Heart right ventricle (tissue), 16 donors: ENCODE data around the gene GPX7. TPM values are rescaled to one million over a fixed set of nuclear protein-coding genes. Genes with fewer than 3 reads are reported as not detected.

Source experiments
- ATAC-seq, 8 donors: fragments of 200-7000 bp; cut with Tn5 transposase; one replicate each; pipeline ENCODE4 v1.9.1; 2020; ENCODE audit warnings: mild to moderate bottlenecking in 8 of 8, moderate library complexity in 8 of 8, moderate number of reproducible peaks in 1 of 8
- DNase-seq, 2 donors: peaks; one replicate each; pipeline ENCODE4 v3.0.0-alpha.2; 2020
- H3K27ac ChIP-seq, 10 donors: fragments of 200-600 bp; sonication (generic) in 2 of 10; one replicate each; pipeline versions ENCODE4 v1.5.0 to v1.8.0; 2020 to 2022; ENCODE audit warnings: mild to moderate bottlenecking in 3 of 10
- H3K27me3 ChIP-seq, 7 donors: fragments of 200-600 bp; one replicate each; pipeline ENCODE4 v1.8.0; 2021 to 2022; ENCODE audit warnings: mild to moderate bottlenecking in 2 of 7
- H3K36me3 ChIP-seq, 9 donors: fragments of 200-600 bp; sonication (generic) in 1 of 9; one replicate each; pipeline versions ENCODE4 v1.5.0 to v1.8.0; 2020 to 2022; ENCODE audit warnings: mild to moderate bottlenecking in 2 of 9
- H3K4me1 ChIP-seq, 9 donors: fragments of 200-600 bp; sonication (generic) in 1 of 9; one replicate each; pipeline versions ENCODE4 v1.5.0 to v1.8.0; 2020 to 2022; ENCODE audit warnings: mild to moderate bottlenecking in 4 of 9
- H3K4me3 ChIP-seq, 10 donors: fragments of 200-600 bp; sonication (generic) in 2 of 10; one replicate each; pipeline versions ENCODE4 v1.5.0 to v1.8.0; 2020 to 2022; ENCODE audit warnings: mild to moderate bottlenecking in 7 of 10, moderate library complexity in 2 of 10
- H3K9me3 ChIP-seq, 11 donors: fragments of 200-600 bp in 10 of 11; sonication (generic) in 2 of 11; one replicate each; pipeline versions ENCODE4 v1.5.0 to v1.8.0; 2013 to 2022; ENCODE audit warnings: mild to moderate bottlenecking in 2 of 11, control low read depth in 1 of 11, moderate library complexity in 1 of 11
- CTCF ChIP-seq, 9 donors: fragments of 200-600 bp; sonication (generic) in 2 of 9; IDR thresholded peaks; one replicate each; pipeline versions ENCODE4 v1.5.0 to v1.8.0; 2021 to 2022; ENCODE audit warnings: antibody characterized with exemption in 9 of 9, mild to moderate bottlenecking in 5 of 9, moderate library complexity in 1 of 9
- WGBS, 2 donors: extraction: QIAGEN DNeasy Blood & Tissue Kit; methylation state at CpG; one replicate each; pipeline ENCODE4 v1.1.7; 2013; ENCODE audit warnings: inconsistent platforms in 1 of 2; 5-methylcytosine and 5-hydroxymethylcytosine counted together
- intact Hi-C, 10 donors: fragments of 100-400 bp; cut with DNase I; formaldehyde crosslinking; loops; one replicate each; pipeline versions ENCODE4 v1.11.1 to v1.14.2; 2022
- polyA plus RNA-seq, 2 donors: library from polyadenylated mRNA; stranded (reverse); fragments of 200-250 nt; gene quantifications; one replicate each; pipeline ENCODE4 v1.2.3, GENCODE V29; 2013
- total RNA-seq, 10 donors: library from RNA; stranded (reverse); fragmentation: NEBNext Ultra II Directional in 3 of 10; extraction: Animal tissue kit (Norgen Biotek cat#: 25700) in 3 of 10; gene quantifications; one replicate each; pipeline versions ENCODE4 v1.2.1 to v1.2.4, GENCODE V29; 2021 to 2023
- donor health status: Arrhythmogenic right ventricular cardiomyopathy.
- donor health status: ischemic (EF 13 %, LVEDD 7.1; RV severe dilation, severe dysfunction).
- donor health status: healthy with polysubstance abuse.
- donor health status: DM: no; HTN: yes; CAD: no.
- donor health status: DM: no; HTN: no; CAD: no.
- donor health status: ischemic (EF 25% LVEDD 6.9; RV normal size, moderate dysfunction).
- donor health status: ischemic (EF 25% LVEDD 5.7; RV mildly dilated, moderate dysfunction).
- donor health status: healthy.
- donor health status: DM: yes; HTN: yes; CAD: no.
- donor health status: Ischemic cardiomyopathy.
- donor health status: ischemic (EF 35%, LVEDD 5.7; RV mildly dilated, moderate dysfunction).
- donor health status: nonischemic (EF 11% LVEDD 7.7; RV severe dilation, severe dysfunction).
- donor health status: DM: yes; HTN: yes; CAD: no.
- donor health status: PGD.
- donor health status: ischemic (EF 29% LVEDD 5.4; RV normal size, mild dysfunction).
- donor health status: nonischemic (EF 23%, LVEDD 6.1; RV moderate dilation, normal function).

GPX7 gene
- total and polyA plus RNA-seq, 12 donors = 3.3 to 22.9 (median 6.9) TPM

DNA sequence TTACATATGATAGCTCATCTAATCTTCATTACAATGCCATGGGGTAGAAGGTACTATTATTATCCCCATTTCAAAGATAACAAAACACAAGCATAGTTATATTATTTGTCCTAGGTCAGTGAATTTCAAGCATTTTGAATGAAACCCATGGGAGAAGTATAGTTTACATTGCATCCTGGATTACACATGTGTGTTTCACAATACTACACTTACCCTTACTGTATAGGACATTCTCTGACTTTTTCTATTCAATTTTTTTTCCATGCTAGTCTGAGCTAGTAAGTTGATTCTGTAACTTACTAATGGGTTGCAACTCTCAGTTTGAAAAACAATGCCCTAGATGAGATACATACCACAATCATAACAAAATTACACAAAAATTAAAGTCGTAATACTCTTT, 8.7 kb upstream of the GPX7 start:
- 95 to 97% methylated on average over 1 of the region's 1 CpG for WGBS, 2 donors
- Histone ChIP-seq H3K36me3 (no peaks in the 10 kb centered on the region), H3K27ac (no peak overlapping the region), H3K27me3 (no peaks in the 10 kb centered on the region), H3K4me1 (peaks cover 0 to 11% (median 0%) of the 10 kb centered on the region in 9 donors), H3K4me3 (no peak overlapping the region), H3K9me3 (no peaks in the 10 kb centered on the region)
- TF ChIP-seq CTCF (IDR thresholded peaks at IDR 0.05) = no peak
- intact Hi-C loops = no loop called here
- DNase-seq (no peak), ATAC-seq (no peak)

GRCh38 chr1:52595061-52595460, 7.1 kb upstream of the GPX7 start:
- 43 to 47% methylated on average over 3 of the region's 3 CpGs for WGBS, 2 donors
- Histone ChIP-seq H3K27ac (no peak overlapping the region), H3K9me3 (no peaks in the 10 kb centered on the region), H3K4me1 (peaks cover 0 to 9% (median 0%) of the 10 kb centered on the region in 9 donors), H3K36me3 (no peaks in the 10 kb centered on the region), H3K27me3 (no peaks in the 10 kb centered on the region), H3K4me3 (no peak overlapping the region)
- no peak for DNase-seq
- intact Hi-C loops = no loop called here
- TF ChIP-seq CTCF (IDR thresholded peaks at IDR 0.05) = no peak
- ATAC-seq = peak in 4 of 8 donors; percentile 16 to 41 (median 30)

DNA sequence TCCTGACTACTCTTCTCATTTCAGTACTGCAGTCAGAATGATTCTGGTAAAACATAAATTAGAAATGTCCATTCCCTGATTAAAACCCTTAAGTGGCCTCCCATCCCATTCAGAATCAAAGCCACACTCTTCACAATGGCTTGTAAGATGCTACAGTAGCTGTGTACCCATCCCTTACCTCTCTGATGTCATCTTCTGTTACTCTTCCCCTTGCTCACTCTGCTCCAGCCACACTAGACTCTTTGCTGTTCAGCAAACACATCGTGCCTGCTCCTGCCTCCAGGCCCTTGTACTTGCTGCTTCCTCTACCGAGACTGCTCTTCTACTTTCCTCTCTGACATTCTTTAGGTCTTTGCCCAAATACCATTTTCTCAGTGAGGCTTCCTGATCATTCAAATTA, 4.3 kb upstream of the GPX7 start:
- Histone ChIP-seq H3K27me3 (no peaks in the 10 kb centered on the region), H3K36me3 (no peaks in the 10 kb centered on the region), H3K9me3 (no peaks in the 10 kb centered on the region), H3K4me3 (no peak overlapping the region), H3K4me1 (peaks cover 2 to 24% (median 14%) of the 10 kb centered on the region in 9 donors), H3K27ac (no peak overlapping the region)
- 55 to 63% methylated on average over 2 of the region's 2 CpGs for WGBS, 2 donors
- no peak for TF ChIP-seq CTCF (IDR thresholded peaks at IDR 0.05)
- intact Hi-C loops = no loop called here
- no peak for ATAC-seq
- DNase-seq = no peak

DNA sequence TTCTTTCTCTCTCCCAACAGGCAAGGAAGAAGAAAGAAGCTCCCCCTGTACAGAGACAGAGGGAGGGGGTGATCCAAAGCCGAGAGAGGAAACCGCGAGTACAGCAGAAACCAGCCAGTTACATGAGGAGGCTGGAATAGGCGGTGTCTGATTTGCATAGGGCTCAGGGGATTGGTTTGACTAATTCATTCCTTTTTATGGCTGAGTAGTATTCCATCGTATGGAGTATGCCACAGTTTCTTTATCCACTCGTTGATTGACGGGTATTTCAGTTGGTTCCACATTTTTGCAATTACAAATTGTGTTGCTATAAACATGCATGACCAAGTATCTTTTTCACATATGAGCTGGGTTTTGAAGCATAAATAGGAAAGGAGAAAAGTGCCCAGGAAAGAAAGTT, 3.4 kb upstream of the GPX7 start:
- WGBS, 2 donors = 96 to 98% methylated on average over 7 of the region's 7 CpGs
- intact Hi-C loops = no loop called here

More for the DNA sequence above, 3.4 kb upstream of the GPX7 start:
- Histone ChIP-seq H3K4me1 (peaks cover 3 to 32% (median 19%) of the 10 kb centered on the region in 9 donors), H3K27me3 (no peaks in the 10 kb centered on the region), H3K4me3 (no peak overlapping the region), H3K36me3 (no peaks in the 10 kb centered on the region), H3K27ac (no peak overlapping the region), H3K9me3 (no peaks in the 10 kb centered on the region)
- no peak for DNase-seq
- ATAC-seq = no peak
- TF ChIP-seq CTCF (IDR thresholded peaks at IDR 0.05) = no peak
